Activated naive CD4-positive, alpha-beta T cell (primary cell): Measurements from ENCODE around the gene ATP1A2.
"Not testable (repeated sequence)": the region's sequence is repeated elsewhere in the genome, so short reads cannot be mapped to it uniquely, and the experiment has no call there.

ENCODE experiments used
- DNase-seq, 4 experiments: peaks; one replicate each; lab custom pipeline; 2025; lab: John Stamatoyannopoulos, UW

Gene ATP1A2

GRCh38 chr1:160124705-160125478 lies 9.3 kb downstream of the ATP1A2 start:
- no peak for DNase-seq

GRCh38 chr1:160125746-160126145 lies 10.2 kb downstream of the ATP1A2 start:
- no peak for DNase-seq

- not testable (repeated sequence) for DNase-seq
Observed at GRCh38 chr1:160126342-160126741, 10.8 kb downstream of the ATP1A2 start.

GRCh38 chr1:160127381-160127780 lies 11.8 kb downstream of the ATP1A2 start:
- DNase-seq = no peak

GRCh38 chr1:160127865-160128523 lies 12.4 kb downstream of the ATP1A2 start:
- DNase-seq = no peak

GRCh38 chr1:160128636-160129035 lies 13.1 kb downstream of the ATP1A2 start:
- DNase-seq = no peak

GRCh38 chr1:160129046-160129445 lies 13.5 kb downstream of the ATP1A2 start:
- no peak for DNase-seq

GRCh38 chr1:160129558-160129957 lies 14.0 kb downstream of the ATP1A2 start:
- no peak for DNase-seq

GRCh38 chr1:160129966-160130365 lies 14.4 kb downstream of the ATP1A2 start:
- DNase-seq = no peak

GRCh38 chr1:160130486-160130885 lies 14.9 kb downstream of the ATP1A2 start:
- no peak for DNase-seq

- no peak for DNase-seq
Observed at GRCh38 chr1:160130939-160131338, 15.4 kb downstream of the ATP1A2 start.

GRCh38 chr1:160131803-160132565 lies 16.4 kb downstream of the ATP1A2 start:
- DNase-seq = no peak

GRCh38 chr1:160133990-160134770 lies 18.6 kb downstream of the ATP1A2 start:
- DNase-seq = no peak

- no peak for DNase-seq
Observed at GRCh38 chr1:160134791-160135572, 19.4 kb downstream of the ATP1A2 start.

GRCh38 chr1:160136121-160136925 lies 20.8 kb downstream of the ATP1A2 start:
- no peak for DNase-seq

GRCh38 chr1:160136926-160137200 lies 21.3 kb downstream of the ATP1A2 start:
- no peak for DNase-seq

GRCh38 chr1:160137216-160137862 lies 21.8 kb downstream of the ATP1A2 start:
- DNase-seq = no peak

GRCh38 chr1:160139840-160140239 lies 24.3 kb downstream of the ATP1A2 start:
- no peak for DNase-seq

GRCh38 chr1:160143695-160144094 lies 28.1 kb downstream of the ATP1A2 start:
- DNase-seq = no peak

GRCh38 chr1:160144921-160145320 lies 29.4 kb downstream of the ATP1A2 start:
- no peak for DNase-seq
